NCI-H774 (cell line): ENCODE measurements around the gene CFAP73.
"Not testable (repeated sequence)": the region's sequence is repeated elsewhere in the genome, so short reads cannot be mapped to it uniquely, and the experiment has no call there.

Experiments
- DNase-seq: peaks from one replicate; lab custom pipeline; 2025; lab: John Stamatoyannopoulos, UW

The CFAP73 gene

GRCh38 chr12:113149361-113150150, at the start of gene CFAP73:
Gene CFAP73, plus strand, starts transcription at chr12:113149724. Its CDS starts 134 bp downstream, at chr12:113149858.
- DNase-seq: peak; percentile 88

DNA sequence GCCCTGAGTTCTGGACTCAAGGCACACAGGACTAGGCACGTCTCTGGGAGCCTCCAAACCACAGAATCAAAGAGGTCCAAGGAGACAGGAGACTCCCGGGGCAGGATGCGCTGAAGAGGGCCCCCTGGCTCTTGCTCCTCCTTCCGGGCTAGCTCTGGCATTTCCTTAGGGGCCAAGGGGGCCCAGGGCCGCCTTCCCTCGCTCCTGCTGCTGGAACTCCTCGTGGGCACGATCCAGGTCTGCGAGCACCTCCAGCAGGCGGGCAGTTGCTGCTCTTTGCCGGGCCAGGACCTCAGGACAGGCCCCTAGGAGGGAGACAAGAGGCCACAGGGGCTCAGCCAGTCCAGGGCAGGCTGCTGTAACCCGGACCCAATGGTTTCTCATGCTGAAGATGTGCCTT, 49.8 kb upstream of the CFAP73 start:
- no peak for DNase-seq

DNA sequence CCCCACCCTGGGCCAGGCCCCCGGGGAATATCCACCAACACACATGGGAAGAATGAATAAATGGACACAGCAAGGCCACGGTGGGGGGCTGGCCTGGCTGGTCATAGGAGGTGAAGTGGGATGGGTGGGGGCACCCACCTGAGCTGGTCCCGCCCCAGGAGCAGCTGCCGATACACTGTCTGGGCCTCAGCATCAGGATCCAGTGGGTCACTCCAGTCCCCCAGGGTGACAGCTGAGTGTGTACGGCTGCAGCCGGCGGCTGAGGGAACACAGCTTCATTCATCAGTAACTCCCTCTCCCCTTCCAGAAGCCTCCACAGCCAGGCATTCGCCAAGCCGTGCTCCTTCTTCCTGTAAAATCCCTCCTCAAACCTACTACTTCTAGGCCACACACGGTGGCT, 47.8 kb upstream of the CFAP73 start:
- no peak for DNase-seq

DNA sequence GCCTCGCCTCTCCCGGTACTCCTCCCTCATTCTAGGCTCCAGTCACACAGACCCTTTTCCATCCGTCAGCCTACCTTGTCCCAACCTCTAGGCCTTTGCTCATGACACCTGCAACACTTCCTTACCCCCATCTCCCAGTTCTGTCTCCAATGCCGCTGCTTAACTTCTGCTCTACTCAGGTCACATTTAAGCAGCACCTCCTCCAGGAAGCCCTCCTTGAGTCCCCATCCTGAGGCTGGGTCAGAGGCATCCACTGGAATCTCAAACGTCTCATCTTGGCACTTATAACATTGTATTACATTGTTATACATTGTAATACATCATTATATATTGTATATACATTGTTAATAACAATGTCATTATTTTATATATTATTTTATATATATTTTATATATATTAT, 46.7 kb upstream of the CFAP73 start:
- DNase-seq: no peak

DNA sequence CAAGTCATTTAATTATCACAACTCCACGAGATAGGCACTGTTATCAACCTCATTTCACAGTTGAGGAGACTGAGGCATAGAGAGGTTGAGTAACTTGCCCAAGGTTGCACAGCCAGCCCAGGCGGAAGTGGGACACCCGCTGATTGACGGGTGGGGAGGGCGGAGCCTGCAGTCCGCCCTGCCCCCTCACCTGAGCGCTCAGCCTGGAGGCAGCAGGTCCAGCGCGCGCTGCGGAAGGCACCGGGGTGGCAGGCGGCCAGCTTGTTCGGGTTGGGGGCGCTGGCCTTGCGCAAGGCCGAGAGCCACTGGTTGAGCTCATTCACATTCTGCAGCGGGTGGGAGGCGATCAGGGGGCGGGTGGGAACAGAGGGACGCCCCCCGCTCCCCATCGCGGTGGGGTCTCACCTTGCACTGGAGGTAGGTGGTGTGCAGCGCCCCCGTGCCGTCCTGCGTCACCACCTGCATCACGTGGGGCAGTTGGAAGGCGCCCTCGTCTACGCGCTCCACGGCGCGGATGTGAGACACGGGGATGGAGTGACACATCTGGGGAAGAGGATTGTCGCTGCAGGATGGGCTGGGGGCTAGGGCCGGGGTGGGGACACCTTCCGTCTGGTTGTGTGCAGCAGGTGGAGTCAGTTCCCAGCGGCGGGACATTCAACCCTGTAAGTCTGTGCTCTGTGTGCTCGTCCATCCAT, 45.6 kb upstream of the CFAP73 start:
- no peak for DNase-seq

GRCh38 chr12:113104953-113105510, 44.5 kb upstream of the CFAP73 start:
- no peak for DNase-seq

DNA sequence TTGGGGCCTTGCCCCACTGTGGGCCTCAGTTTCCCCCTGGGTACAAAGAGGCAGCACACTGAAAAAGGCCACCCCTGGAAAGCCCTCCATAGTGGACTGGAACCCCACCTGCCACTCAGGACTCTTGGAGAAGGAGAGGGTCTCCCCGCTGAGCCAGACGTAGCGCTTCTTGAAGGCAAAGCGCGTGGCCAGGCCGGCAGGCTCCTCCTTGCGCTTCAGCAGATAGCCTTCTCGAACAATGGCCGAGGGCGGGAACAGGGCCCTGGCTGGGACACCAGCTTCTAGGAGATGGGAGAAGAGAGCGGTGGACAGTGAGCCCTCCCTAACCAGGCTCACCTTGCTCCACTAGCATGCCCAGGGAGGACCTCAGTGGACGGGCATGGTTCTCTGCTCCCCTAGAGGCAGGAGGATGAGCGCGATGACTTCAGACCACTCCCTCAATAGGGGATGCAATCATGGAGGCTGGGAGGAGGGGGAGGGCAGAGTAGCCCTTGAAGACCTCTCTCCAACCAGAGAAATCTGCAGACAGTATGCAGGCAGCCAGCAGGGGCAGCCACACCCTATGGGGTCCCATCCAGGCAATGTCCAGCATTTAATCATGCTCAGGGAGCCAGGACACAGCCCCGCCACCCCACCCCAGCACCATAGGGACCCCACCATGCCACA, 43.8 kb upstream of the CFAP73 start:
- DNase-seq: no peak

- DNase-seq: no peak
Observed at GRCh38 chr12:113106361-113106760, 43.2 kb upstream of the CFAP73 start.

DNA sequence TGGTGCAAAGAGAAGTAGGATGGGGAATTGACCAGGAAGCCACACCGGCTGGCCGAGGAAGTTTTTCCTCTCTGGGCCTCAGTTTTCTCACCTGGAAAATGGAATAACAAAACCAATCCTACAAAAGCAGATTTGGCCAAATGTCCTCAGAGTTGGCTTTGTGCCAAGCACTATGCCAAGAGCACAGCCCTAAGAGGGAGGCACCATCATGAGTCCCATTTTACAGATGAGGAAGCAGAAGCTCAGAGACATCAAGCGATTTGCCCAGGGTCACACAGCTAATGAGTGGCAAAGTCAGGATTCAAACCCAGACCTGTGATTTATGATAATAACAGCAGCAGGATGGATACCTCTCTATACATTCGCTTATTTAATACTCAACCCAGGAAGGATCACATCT, 41.2 kb upstream of the CFAP73 start:
- DNase-seq: no peak

GRCh38 chr12:113109360-113109759, 40.2 kb upstream of the CFAP73 start:
- no peak for DNase-seq

GRCh38 chr12:113109872-113110599, 39.5 kb upstream of the CFAP73 start:
- DNase-seq: no peak

GRCh38 chr12:113111247-113111646, 38.3 kb upstream of the CFAP73 start:
- no peak for DNase-seq

GRCh38 chr12:113112043-113112899, 37.3 kb upstream of the CFAP73 start:
- no peak for DNase-seq

- no peak for DNase-seq
Observed at GRCh38 chr12:113113397-113113796, 36.1 kb upstream of the CFAP73 start.

- no peak for DNase-seq
Observed at GRCh38 chr12:113114447-113115178, 34.9 kb upstream of the CFAP73 start.

DNA sequence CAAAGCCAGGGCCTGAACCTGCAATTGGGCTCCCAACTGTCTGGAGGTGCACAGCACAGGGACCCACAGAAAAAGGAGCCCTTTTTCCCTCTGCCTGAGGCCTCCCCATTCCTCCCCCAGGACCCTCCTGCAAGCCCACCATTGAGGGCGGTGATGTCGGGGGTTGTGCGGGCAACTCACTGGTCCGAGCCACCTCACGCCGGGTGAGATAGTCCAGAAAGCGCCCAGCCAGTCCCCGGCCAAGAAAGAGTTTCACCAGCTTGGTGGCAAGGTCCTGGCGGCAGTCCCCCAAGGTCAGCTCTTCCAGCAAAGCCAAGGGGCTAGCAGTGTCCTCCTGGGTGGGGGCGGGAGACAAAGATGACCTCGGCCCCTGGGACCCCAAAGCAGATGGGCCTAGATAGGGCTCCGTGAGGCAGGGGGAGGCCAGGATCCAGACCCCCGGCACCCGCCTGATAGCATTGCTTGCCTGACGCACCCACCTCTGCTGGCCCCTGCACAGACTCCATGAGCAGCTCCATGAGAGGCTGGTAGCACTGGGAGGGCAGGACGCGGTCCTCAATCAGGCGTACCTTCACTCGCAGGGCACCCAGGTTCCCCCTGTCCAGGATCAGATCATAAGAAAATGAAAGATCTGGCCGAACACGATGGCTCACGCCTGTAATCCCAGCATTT, 33.9 kb upstream of the CFAP73 start:
- DNase-seq: no peak

DNA sequence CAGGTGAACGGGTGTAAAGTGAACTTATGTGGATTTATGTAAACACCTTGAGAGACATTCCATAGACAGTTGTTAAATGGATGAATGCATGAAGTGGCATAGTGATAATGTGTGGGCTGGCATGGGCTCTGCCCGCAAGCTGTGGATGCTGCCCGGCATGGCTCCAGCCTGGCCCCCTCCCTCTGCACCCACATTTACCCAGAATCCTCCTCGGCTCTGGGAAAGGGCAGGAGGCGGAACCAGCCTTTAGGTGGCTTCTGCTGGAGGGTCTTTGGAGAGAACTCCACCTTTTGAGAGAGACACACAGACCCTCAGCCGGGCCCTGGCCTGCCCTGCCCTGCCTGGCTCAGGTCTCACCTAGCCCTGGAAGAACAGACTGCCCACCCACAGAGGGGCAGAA, 32.6 kb upstream of the CFAP73 start:
- DNase-seq: peak; percentile 94

GRCh38 chr12:113117684-113118083, 31.8 kb upstream of the CFAP73 start:
- DNase-seq: not testable (repeated sequence)

DNA sequence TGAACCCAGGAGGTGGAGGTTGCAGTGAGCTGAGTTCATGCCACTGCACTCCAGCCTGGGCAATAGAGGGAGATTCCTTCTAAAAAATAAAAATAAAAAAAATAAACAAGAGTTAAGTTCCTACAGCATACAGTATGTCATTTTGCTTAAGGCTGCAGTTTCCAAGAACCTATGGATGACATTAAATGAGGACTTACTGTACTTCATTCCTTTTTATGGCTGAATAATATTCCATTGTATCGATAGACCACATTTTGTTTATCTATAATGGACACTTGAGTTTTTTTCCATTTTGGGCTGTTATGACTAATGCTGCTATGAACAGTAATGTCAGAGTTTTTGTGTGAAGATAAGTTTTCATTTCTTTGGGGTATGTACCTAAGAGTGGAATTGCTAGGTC, 31.4 kb upstream of the CFAP73 start:
- no peak for DNase-seq
